ENCODE measurements around the gene SGK1.

DNA sequence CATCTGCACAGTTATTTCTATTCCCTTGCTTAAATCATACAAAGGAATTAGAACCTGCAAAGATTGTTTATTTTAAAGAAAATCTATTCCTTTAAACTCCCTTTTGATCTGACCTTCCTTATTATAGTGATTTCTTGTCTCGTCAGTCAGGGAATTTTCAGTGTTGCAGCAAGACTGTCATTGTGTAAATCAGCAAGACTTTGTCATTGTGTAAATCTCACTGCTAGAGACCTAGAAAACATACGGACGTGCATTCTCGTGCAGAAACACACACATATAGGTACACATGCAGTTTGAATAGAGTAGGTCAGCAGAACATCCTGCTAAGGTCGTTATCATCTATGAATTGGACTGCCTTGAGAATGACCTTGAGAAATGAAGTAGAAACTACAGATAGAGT is 6.2 kb upstream of the SGK1 start:
- TF ChIP-seq POLR2A (IDR thresholded peaks at IDR 0.05; ENCODE audit: low read depth, low read length) (no peak), POLR2AphosphoS5 (IDR thresholded peaks at IDR 0.05; ENCODE audit: low read depth, low read length) (no peak), TAF1 (IDR thresholded peaks at IDR 0.05; ENCODE audit: low read depth, low read length) (no peak), SPI1 (IDR thresholded peaks at IDR 0.05; ENCODE audit: low read depth, low read length) (no peak), POU2F2 (IDR thresholded peaks at IDR 0.05; ENCODE audit: low read depth, low read length) (no peak), PAX5 (IDR thresholded peaks at IDR 0.05; ENCODE audit: insufficient read depth, low read length, severe bottlenecking) (no peak)
